ENCODE results near the gene GPR162. TPM values are rescaled to one million over a fixed set of nuclear protein-coding genes. Genes with fewer than 3 reads are reported as not detected.

The GPR162 gene
- total RNA-seq = 2.8 and 3.0 TPM in 2 replicates

GRCh38 chr12:6821591-6822425 lies at the start of gene GPR162:
Gene GPR162, plus strand, starts transcription at chr12:6821821. Its CDS starts 2,078 bp downstream, at chr12:6823899.

GRCh38 chr12:6772331-6772695 lies 49.3 kb upstream of the GPR162 start, which contains the start of gene LAG3:
Gene LAG3, plus strand, starts transcription at chr12:6772520. Its CDS starts 333 bp downstream, at chr12:6772853.

GRCh38 chr12:6788972-6789924 lies 32.4 kb upstream of the GPR162 start, which contains the start of gene CD4:
Gene CD4, plus strand, starts transcription at chr12:6789528. Its CDS starts 10,611 bp downstream, at chr12:6800139.

GRCh38 chr12:6827982-6828780 lies 6.6 kb downstream of the GPR162 start, which contains the start of gene P3H3:
Gene P3H3, plus strand, starts transcription at chr12:6828407. Its CDS starts 34 bp downstream, at chr12:6828441.

GRCh38 chr12:6840761-6841515 lies 19.3 kb downstream of the GPR162 start, which contains the start of gene GNB3:
Gene GNB3, plus strand, starts transcription at chr12:6840925. Its CDS starts 363 bp downstream, at chr12:6841288.

GRCh38 chr12:6851153-6851920 lies 29.7 kb downstream of the GPR162 start, which contains the start of gene CDCA3:
Gene CDCA3, minus strand, starts transcription at chr12:6851286. Its CDS starts 334 bp downstream, at chr12:6850952.

DNA sequence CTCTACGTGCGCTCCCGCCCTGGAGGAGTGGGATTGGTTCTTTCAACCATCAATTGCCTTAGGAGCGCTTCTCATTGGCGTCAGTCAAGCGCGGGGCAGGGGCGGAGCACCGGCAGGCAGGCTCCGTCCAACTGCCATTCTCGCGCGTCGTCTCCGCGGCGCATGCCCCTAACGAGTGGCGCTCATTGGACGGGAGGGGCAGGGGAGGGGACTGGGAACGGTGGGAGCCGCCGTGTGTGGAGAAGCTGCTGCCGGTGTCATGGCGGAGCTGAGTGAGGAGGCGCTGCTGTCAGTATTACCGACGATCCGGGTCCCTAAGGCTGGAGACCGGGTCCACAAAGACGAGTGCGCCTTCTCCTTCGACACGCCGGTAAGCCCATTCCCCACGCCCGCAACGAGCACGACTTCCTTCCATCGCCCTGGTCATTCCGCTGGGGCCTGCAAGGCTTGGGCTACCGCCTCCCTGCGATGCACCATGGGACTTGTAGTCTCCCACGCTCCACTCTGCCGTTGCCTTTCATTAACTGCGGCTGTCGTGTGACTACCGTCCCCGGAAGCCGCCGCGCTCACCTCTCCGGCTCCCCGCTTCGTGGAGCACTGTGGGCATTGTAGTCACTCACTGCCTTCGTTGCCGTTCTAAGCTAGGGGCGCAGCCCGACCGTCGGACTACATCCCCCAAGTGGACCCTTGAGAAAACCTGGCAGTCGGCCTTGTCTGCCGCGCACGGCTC lies 30.5 kb downstream of the GPR162 start, which contains the start of gene USP5:
Gene USP5, plus strand, starts transcription at position 230 of the 730 bp plus-strand sequence. Its CDS starts 30 bp downstream, at position 260.

GRCh38 chr12:6867413-6868210 lies 46.0 kb downstream of the GPR162 start, which contains the start of gene TPI1:
Gene TPI1, plus strand, starts transcription at chr12:6867531. Its CDS starts 36 bp downstream, at chr12:6867567.

DNA sequence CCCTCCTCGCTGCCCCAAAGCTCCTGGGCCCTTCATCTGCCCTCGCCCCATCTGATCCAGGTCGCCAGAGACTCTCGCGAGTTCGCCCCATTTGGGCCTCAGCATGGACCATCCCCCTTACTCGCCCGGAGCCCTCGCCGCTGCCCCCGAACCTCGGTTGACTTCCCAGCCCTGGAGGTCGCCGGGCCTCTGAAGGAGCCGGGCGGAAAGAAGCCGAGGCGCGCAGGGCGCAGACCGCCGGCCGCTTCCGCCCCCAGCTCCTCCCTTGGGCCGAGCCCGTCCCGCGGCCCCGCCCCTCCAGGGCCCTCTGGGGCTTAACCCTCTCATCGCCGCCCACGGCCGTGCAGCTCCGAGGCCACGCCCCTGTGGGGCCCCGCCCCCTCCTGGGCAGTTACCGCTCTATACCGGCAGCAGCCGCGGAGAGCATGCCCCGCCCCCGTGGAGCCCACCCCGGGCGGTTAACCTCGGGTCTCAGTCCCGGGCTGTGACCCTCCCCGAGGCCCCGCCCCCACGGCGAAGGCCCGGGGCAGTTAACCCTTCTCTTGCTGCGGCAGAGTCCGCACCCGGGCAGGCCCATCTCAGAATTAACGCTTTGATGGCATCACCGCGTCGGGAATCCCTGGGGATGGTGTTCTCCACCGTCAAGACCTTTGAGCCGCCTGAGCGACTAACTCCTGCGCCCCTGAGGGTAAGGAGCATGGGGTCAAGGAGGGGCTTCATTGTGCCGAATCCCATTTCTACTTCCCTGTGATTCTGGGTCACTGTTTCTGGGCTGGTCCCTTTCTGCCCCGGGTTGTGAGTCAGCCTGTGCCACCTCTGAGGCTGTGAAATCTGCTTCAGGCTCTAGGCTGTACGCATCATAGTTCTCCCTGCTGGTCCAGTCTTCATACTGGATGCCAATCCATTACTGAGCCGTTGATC lies 51.7 kb downstream of the GPR162 start, which contains the start of gene SPSB2:
Gene SPSB2, minus strand, starts transcription at position 210 of the 921 bp plus-strand sequence. CDS start 402 bp downstream, outside the sequence.

Other genes starting within 250 kb of the GPR162 start
- 189 and 195 TPM in 2 replicates for gene CHD4, start 214.4 kb upstream of the GPR162 start, total RNA-seq
- gene LPAR5, start 185.9 kb upstream of the GPR162 start, total RNA-seq = not detected in 2 replicates
- gene ACRBP, start 174.4 kb upstream of the GPR162 start, total RNA-seq = 0.28 and 0.37 TPM in 2 replicates
- 27.2 and 34.4 TPM in 2 replicates for gene ING4, start 158.7 kb upstream of the GPR162 start, total RNA-seq
- gene ZNF384, start 132.4 kb upstream of the GPR162 start, total RNA-seq = 6.8 and 10.4 TPM in 2 replicates
- 0.09 TPM in 1 of 2 replicates, not detected in the other for gene PIANP, start 121.0 kb upstream of the GPR162 start, total RNA-seq
- gene COPS7A, start 97.8 kb upstream of the GPR162 start, total RNA-seq = 78.9 and 89.7 TPM in 2 replicates
- gene MLF2, start 68.7 kb upstream of the GPR162 start, total RNA-seq = 106 and 115 TPM in 2 replicates
- gene PTMS, start 55.5 kb upstream of the GPR162 start, total RNA-seq = 18.7 and 28.0 TPM in 2 replicates
- 0.14 and 0.18 TPM in 2 replicates for gene LAG3, start 49.3 kb upstream of the GPR162 start, total RNA-seq
- 0.28 and 0.43 TPM in 2 replicates for gene CD4, start 32.3 kb upstream of the GPR162 start, total RNA-seq
- 78.9 and 105 TPM in 2 replicates for gene P3H3, start 6.6 kb downstream of the GPR162 start, total RNA-seq
- 0.92 and 1.3 TPM in 2 replicates for gene GNB3, start 19.1 kb downstream of the GPR162 start, total RNA-seq
- 2.0 and 2.1 TPM in 2 replicates for gene CDCA3, start 29.5 kb downstream of the GPR162 start, total RNA-seq
- 71.1 and 76.5 TPM in 2 replicates for gene USP5, start 30.3 kb downstream of the GPR162 start, total RNA-seq
- gene TPI1, start 45.7 kb downstream of the GPR162 start, total RNA-seq = 1,608 and 1,630 TPM in 2 replicates
- 6.5 and 6.7 TPM in 2 replicates for gene SPSB2, start 51.5 kb downstream of the GPR162 start, total RNA-seq
- 9.5 and 14.1 TPM in 2 replicates for gene LRRC23, start 83.0 kb downstream of the GPR162 start, total RNA-seq
- 11.7 and 44.1 TPM in 2 replicates for gene ENO2, start 92.8 kb downstream of the GPR162 start, total RNA-seq
- gene ATN1, start 106.1 kb downstream of the GPR162 start, total RNA-seq = 5.0 and 7.5 TPM in 2 replicates
- gene RNU7-1, start 122.0 kb downstream of the GPR162 start, total RNA-seq = not detected in 2 replicates
- 170 and 215 TPM in 2 replicates for gene C12orf57, start 122.2 kb downstream of the GPR162 start, total RNA-seq
- under 0.01 and 0.09 TPM in 2 replicates for gene PTPN6, start 129.5 kb downstream of the GPR162 start, total RNA-seq
- 147 and 183 TPM in 2 replicates for gene PHB2, start 148.8 kb downstream of the GPR162 start, total RNA-seq
- 32.4 and 39.4 TPM in 2 replicates for gene EMG1, start 149.1 kb downstream of the GPR162 start, total RNA-seq
- gene LPCAT3, start 196.7 kb downstream of the GPR162 start, total RNA-seq = 13.8 and 17.2 TPM in 2 replicates
- 545 and 658 TPM in 2 replicates for gene C1S, start 238.9 kb downstream of the GPR162 start, total RNA-seq

Data from smooth muscle cell of bladder (primary cell).